GM12872 (cell line): ENCODE measurements around the gene DNAJC21.

Source experiments
- CTCF ChIP-seq: IDR thresholded peaks from 3 replicates; pipeline ENCODE4 v1.5.1; 2011; ENCODE audit warnings: low read depth, mild to moderate bottlenecking, low read length, moderate library complexity; ENCODE audit not compliant: insufficient read depth

The DNAJC21 gene

GRCh38 chr5:34923694-34924461 lies 5.5 kb upstream of the DNAJC21 start:
- no peak for TF ChIP-seq CTCF

DNA sequence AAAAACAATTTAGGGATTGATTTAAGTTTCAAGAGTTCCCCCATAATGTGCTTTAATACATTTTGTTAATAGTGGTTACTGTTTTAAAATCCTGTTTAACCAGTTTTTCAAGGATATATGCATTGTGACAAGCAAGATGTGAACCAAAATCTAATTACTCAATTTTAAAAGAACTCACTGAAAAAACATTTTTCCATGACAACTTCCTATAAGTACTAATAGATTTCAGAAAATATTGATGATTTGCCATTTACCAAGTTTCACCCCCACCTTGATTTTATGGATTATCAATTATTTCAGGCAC lies 4.9 kb upstream of the DNAJC21 start:
- TF ChIP-seq CTCF = no peak

DNA sequence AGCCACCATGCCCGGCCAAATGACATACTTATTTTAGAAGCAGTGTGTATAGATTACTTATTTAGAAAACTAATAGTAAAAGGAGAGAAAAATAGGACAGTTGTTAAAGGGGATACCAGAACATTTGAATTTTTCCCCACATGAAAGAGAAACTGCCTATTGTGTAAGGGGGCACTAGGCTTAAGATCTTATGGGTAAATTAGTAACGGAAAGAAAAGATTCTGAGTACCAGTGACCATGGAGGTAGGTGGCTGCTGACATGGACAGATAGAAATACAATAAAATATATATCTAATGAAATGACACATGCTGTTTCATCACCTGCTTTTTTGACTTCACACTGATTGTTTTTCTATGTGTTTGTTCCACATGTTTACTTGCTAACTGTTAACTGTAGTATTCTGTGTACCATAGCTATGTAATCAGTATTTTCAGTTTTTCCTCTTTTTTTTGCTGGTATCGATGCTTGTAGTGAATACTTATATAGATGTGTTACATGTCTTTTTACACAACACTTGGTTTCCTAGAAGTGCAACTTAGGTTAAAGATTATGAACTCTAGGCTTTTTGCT lies 3.0 kb upstream of the DNAJC21 start:
- TF ChIP-seq CTCF = no peak

DNA sequence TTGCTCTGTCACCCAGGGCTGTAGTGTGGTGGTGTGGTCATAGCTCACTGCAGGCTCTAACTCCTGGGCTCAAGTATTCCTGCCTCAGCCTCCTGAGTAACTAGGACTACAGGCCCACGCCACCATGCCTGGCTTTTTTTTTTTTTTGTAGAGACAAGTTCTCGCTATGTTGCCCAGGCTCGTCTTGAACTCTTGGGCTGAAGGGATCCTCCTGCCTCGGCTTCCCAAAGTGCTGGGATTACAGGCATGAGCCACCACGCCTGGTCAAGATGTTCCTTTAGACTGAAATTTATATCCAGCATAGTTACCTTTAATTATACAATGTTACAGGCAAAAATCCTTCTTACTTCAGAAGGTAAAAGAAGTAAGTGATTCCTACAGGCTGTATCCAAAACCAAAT lies 1.6 kb upstream of the DNAJC21 start:
- no peak for TF ChIP-seq CTCF

GRCh38 chr5:34928267-34928666 lies 1.1 kb upstream of the DNAJC21 start:
- no peak for TF ChIP-seq CTCF

DNA sequence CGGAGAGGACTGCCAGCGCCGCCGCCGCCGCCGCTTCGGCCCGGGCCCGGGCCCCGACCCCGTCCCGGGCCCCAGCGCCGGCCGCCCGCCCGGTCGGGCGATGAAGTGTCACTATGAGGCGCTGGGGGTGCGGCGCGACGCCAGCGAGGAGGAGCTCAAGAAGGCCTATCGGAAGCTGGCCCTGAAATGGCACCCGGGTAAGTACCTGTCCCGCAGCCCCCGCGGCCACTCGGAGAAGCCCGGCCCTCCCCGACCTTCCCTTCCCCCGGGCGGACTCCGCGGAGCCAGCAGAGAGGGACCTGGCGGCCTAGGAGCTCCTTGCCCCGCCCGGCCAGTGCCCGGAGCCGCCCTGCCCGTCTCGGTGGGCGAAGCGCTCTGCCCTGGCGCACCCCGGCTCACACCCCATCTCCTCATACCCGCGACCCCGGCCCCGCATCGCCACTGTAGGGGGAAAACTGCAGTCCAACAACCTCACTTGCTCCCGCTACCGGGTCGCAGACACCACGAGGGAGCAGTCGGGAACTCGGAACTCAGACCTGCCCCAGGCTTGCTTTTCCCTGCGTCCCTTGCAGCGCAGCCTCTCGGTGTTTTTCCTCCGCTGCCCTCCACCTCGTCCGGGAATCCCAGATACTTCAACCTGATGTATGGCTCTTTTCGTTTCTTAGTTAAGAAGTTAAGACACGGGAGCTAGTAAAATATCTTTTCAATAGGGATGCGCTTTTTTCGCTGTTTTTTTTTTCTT lies 532 bp downstream of the DNAJC21 start:
- no peak for TF ChIP-seq CTCF

- no peak for TF ChIP-seq CTCF
These were observed 1.1 kb downstream of the DNAJC21 start for GRCh38 chr5:34930462-34930844.
